ENCODE measurements around the gene HIVEP1.

- TF ChIP-seq CTCF (IDR thresholded peaks at IDR 0.05; ENCODE audit: low read depth, low read length) (no peak), POLR2A (IDR thresholded peaks at IDR 0.05; ENCODE audit: extremely low read depth, insufficient read length) (no peak)
Observed at GRCh38 chr6:12198851-12199250, 186.7 kb downstream of the HIVEP1 start.

Measured in NB4 (cell line).